GOT3 (cell line): Measurements from ENCODE around the gene PSMB3.
"Not testable (repeated sequence)": the region's sequence is repeated elsewhere in the genome, so short reads cannot be mapped to it uniquely, and the experiment has no call there.

ENCODE experiments used
- DNase-seq: peaks from one replicate; lab custom pipeline; 2025; ENCODE audit warnings: mixed read lengths; lab: John Stamatoyannopoulos, UW

Gene PSMB3

DNA sequence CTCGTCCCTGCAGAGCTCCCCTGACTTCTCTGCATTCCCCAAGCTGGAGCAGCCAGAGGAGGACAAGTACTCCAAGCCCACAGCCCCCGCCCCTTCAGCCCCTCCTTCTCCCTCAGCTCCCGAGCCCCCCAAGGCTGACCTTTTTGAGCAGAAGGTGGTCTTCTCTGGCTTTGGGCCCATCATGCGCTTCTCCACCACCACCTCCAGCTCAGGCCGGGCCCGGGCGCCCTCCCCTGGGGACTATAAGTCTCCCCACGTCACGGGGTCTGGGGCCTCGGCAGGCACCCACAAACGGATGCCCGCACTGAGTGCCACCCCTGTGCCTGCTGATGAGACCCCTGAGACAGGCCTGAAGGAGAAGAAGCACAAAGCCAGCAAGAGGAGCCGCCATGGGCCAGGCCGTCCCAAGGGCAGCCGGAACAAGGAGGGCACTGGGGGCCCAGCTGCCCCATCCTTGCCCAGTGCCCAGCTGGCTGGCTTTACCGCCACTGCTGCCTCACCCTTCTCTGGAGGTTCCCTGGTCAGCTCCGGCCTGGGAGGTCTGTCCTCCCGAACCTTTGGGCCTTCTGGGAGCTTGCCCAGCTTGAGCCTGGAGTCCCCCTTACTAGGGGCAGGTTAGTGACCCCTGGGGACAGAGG lies 36.1 kb upstream of the PSMB3 start:
- DNase-seq = no peak

DNA sequence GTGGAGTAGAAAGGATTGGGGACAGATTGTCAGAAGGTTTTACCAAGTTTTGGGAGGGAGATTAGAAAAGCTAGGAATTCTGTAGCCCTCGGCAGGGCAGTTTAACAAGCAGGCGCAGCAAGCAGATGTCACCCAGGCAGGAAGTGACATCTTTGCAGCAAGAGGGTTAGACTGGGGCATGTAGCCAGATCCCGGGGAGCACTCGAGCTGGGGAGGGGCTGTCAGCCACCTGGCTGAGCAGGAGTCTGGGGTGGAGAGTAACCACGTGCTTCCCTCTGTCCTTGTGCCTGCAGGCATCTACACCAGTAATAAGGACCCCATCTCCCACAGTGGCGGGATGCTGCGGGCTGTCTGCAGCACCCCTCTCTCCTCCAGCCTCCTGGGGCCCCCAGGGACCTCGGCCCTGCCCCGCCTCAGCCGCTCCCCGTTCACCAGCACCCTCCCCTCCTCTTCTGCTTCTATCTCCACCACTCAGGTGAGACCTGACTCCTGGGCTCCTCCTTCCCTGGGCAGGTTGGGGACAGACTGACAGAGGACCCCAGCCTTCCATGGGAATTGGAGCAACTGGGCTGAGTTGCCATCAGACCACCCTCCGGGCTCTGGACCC lies 35.3 kb upstream of the PSMB3 start:
- no peak for DNase-seq

DNA sequence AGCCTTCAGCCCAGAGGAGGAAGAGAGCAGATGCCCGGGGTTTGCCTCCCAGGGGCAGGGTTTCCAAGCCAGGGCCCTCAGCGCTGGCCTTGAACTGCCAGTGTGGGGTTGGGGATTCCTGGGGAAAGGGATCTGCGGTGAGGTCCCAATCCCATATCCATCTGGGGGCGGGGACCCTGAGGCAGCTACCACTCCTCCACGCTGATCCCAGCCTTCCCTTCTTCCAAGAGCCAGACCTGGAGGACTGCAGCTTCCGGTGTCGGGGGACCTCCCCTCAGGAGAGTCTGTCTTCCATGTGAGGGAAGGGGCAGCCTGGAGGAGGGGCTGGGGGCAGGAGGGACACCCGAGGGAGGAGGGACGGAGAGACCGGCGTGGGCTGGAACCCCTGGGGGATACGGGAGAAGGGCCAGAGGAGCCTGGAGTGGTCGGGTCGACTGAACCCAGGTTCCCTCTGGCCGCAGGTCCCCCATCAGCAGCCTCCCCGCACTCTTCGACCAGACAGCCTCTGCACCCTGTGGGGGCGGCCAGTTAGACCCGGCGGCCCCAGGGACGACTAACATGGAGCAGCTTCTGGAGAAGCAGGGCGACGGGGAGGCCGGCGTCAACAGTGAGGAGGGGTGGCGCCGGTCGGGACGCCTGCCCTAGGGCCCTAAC lies 33.1 kb upstream of the PSMB3 start:
- DNase-seq = no peak

DNA sequence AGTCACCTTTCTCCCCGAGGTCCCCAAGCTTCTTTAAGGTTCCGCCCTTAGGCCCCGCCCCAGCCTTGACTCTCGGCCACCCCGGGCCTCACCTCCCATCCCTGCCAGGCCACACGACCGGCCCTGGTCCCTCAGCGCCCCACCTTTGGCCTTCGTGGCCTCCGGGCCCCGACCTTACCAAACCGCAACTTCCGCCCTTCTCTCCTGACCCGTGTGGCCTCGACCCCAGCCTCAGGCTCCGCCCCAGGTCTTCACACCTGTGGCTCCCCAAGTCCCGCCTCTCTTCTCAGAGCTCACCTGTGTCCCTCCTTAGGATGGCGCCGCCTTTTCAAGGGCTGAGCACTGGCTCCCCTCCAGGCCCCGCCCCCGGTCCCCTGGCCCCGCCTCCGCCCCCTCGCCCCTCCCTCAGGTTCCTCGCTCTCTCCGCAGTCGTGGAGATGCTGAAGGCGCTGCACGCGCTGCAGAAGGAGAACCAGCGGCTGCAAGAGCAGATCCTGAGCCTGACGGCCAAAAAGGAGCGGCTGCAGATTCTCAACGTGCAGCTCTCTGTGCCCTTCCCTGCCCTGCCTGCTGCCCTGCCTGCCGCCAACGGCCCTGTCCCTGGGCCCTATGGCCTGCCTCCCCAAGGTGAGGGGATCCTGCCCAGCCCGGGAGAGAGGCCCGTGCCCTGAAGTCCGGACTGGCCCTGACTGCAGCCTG lies 32.4 kb upstream of the PSMB3 start:
- no peak for DNase-seq

DNA sequence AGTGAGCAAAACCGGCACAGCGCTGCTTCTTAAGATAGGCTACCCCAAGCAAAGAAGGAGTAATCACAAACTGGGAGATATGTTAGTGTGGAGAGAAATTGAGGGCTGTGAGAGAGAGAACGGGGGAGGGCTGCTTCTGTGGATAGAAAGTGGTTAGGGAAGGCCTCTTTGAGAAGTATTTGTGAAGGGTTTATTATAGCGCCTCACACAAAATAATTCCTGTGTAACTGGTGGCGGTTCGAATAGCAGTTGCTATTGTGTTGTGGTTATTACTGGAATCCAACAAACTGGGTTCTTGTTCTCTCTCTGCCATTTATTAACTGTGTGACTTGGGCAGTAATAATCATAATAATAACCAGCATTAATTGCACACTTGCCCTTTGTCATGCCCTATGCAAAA lies 31.6 kb upstream of the PSMB3 start:
- DNase-seq = no peak

DNA sequence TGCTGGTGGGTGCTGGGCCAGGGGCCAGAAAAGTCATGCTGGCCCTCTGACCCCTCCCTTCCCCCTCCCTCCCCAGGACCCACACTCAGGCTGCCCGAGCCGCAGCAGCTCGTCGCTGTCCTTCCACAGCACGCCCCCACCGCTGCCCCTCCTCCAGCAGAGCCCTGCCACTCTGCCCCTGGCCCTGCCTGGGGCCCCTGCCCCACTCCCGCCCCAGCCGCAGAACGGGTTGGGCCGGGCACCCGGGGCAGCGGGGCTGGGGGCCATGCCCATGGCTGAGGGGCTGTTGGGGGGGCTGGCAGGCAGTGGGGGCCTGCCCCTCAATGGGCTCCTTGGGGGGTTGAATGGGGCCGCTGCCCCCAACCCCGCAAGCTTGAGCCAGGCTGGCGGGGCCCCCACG lies 30.7 kb upstream of the PSMB3 start:
- no peak for DNase-seq

DNA sequence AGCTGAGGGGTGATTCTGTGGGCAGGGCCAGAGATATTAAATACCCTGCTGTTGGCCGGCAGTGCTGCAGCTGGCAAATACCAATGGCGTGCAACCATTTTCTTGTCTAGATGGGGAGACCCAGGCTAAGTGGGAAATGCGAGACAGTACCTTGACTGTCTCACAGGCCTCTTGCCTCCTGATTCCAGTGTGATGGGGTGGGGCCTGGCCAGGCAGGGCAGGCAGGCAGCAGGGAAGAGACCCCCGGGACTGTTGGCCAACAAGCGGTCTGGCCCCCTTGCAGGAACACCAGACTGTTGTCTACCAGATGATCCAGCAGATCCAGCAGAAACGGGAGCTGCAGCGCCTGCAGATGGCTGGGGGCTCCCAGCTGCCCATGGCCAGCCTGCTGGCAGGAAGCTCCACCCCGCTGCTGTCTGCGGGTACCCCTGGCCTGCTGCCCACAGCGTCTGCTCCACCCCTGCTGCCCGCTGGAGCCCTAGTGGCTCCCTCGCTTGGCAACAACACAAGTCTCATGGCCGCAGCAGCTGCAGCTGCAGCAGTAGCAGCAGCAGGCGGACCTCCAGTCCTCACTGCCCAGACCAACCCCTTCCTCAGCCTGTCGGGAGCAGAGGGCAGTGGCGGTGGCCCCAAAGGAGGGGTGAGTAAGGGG lies 28.1 kb upstream of the PSMB3 start:
- no peak for DNase-seq

DNA sequence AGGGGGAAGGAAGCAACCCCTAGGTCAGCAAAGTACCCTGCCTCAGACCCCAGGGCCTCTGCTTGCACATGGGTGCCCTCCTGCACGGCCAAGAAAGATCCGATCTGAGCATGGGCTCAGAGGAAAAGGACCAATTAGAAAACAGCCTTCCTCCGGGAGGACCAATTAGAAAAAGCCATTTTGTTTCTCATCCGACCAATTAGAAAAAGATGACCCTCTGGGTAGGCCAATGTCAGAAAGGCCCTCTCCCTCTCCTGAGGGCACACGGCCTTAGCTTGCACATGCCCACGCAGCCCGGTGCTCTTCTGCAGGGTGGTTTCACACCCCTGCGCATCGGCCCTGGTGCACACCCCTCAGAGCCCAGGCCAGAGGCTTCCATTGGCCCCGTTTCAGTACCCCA lies 27.5 kb upstream of the PSMB3 start:
- no peak for DNase-seq

DNA sequence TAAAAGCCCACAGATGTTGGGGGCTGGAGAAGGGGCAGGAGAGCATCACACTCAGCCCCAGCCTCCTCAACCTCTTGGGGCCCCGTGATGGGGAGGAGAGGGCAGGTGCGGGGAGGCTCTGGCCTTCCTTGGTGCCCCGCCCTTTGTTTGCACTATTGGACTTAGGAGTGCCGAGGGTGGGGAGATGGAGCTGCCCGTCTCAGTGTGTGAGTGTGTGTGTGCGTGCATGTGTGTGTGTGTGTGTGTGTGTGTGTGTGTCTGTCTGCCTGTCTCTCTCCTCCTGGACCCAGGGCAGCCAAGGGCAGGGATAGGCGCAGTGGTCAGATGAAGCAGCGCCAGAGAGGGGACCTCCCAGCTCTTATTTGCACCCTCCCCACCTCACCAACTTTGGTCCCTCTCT lies 26.4 kb upstream of the PSMB3 start:
- DNase-seq = not testable (repeated sequence)

DNA sequence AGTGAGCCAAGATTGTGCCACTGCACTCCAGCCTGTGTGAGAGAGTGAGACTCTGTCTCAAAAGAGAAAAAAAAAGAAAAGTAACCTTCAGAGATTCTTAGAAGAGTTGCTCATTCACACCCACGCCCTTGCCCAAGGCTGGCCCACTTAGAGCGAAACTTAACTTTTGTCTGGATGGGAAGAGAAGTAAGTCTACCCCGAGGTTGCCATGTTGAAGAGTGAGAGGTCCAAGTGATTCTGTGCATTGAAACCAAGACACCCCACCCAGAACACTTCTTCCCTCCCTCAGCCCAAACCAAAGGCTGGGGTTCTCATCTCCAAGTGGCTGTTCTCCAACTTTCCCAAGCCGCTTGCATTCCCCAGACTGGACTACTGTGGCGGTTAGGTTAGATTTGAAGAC lies 24.8 kb upstream of the PSMB3 start:
- no peak for DNase-seq

DNA sequence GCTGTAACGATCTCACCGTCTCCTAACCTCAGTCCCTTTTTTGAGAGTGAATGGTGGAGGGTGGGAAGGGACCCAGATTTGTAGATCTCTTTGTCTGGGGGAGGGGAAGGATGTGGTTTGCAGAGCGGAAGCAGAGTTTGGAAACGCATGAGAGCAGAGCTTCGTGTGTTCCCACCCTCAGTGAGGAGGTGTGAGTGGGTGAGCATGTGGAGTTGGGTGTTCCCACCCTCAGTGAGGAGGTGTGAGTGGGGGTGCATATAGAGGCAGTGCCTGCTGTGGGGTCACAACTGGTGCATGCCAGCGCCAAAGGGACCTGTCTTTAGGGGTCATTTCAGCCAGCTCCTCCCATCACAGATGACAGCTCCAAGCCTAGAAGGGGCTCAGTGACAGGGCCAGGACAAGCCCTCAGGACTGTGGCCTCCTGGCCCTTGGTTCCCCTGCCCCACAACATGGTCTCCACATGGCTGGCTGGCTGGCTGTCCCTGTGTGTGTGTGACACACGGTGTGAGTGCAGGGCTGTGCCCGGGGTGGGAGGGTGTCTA lies 24.2 kb upstream of the PSMB3 start:
- DNase-seq = no peak

DNA sequence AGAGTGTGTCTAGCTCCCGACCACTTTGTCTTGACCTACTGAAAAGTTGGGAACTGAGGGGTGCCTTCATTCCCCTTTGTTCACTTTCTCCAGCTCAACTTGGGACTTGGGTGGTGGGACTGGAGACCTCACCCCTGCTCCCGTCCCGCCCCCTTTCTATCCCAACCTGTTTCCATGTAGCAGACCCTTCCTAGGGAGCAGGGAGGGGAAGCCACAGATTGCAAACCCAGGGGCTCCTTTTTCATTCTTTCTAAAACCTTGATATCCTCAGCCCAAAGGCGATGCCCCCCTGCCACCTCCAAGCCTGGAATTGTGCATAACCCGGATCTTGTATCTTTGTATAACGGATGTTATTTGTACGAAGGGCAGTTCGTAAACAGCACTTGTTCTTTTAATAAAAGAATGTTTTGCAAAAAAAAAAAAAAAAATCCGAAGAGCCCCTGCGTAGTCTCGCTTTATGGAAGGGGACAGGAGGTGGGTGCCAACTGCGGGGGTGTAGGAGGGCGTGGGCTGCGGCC lies 23.1 kb upstream of the PSMB3 start:
- no peak for DNase-seq

DNA sequence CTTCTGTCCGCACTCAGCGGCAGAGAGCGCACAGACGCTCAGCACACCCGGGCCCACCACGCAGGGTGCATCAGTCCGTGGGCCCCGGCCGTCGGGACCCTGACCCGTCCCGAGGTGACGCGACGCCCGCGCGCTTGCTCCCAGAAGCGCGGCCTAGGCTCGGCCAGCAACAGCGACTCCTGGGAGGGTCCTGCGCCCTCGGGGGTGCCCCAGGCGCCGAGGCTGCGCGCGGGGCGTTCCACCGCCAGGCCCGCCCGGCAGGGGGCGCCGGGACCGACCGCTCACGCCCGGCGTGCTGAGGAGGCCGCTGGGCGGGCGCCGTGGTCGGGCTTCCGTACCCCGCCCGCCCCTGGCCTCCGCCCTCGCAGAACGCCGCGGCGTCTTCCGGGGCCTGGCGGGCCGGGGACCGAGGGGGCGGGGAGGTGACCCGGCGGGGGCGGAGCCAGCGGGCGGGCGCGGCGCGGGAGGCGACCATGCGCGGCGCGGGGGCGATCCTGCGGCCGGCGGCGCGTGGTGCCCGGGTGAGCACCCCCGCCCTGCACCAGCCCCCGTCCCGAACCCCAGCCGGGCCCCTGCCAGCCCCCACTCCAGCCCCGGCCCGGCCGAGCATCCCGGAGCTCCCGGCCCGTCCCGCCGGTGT lies 22.5 kb upstream of the PSMB3 start, which contains the start of gene CISD3:
TSS of gene CISD3 (plus strand) at position 456 of the 640 bp plus-strand sequence. CDS start at position 474, 18 bp downstream.
- peak; percentile 59 for DNase-seq

DNA sequence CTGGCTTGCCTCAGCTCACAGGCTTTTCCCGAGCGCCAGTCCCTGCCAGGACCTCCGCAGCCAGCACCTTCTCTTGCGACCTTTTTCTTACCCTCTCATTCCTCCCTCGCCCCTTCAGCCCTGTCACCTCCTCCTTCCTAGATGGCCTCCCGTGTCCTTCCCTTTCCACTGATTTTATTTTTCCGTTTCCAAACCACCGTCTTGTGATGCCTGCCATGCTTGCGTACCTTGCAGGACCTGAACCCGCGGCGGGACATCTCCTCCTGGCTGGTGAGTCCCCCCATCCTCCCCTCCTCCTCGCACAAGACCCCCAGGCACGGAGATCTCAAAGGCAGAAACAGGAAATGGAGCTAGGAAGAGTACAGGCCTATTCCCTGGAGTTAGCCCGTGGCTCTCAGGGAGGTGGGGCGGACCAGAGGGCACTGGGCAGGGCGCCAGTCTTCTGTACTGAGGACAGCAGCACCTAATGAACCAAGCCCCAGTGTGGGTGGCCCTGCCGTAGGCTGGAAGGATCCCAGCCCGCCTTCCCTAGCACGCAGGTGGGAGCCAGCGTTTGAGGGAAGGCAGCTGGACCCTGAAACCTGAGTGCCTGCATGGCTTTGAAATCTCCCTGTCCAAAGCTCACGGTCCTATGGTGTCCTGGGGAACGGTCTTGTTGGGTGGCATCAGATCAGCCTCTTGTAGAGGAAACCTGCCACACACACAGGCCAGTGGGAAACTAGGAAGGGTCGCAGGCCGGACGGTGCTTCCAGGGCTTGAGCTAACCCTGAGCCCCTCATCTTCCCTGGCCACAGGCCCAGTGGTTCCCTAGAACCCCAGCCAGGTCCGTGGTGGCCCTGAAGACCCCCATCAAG lies 21.8 kb upstream of the PSMB3 start:
- no peak for DNase-seq

DNA sequence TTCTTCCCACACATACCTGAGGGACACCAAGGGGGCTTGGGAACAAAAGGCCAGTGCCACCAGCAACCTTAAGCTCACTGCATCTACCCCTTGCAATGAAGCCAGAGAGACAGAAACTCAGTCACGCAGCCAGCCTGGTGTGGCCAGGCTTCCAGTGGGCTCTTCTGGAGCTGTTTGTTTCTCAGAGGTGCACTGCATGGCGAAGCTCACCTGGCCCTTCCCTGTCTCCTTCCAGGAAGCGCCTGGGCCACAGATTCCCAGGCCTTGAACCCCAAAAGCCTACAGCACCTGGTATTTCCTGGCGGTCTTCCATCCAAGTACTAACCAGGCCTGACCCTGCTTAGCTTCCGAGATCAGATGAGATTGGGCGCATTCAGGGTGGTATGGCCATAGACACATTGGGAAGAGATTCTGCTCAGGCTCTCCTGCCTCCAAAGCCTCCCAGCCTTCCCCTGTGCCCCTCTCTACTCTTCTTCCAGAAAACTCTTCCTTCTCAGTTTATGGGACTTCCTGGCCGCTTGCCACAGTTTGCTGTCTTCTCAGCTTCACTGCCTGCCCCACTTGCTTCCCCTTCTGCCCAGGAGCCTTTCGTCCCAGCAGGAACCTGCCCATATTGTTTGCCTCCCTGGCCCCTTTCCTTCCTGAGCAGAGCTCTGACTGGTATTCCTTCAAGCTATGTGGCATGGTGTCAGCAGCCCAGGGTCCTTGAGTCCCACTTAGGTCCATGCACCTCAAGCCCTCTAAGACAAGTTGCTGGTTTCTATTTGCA lies 20.8 kb upstream of the PSMB3 start:
- DNase-seq = no peak

DNA sequence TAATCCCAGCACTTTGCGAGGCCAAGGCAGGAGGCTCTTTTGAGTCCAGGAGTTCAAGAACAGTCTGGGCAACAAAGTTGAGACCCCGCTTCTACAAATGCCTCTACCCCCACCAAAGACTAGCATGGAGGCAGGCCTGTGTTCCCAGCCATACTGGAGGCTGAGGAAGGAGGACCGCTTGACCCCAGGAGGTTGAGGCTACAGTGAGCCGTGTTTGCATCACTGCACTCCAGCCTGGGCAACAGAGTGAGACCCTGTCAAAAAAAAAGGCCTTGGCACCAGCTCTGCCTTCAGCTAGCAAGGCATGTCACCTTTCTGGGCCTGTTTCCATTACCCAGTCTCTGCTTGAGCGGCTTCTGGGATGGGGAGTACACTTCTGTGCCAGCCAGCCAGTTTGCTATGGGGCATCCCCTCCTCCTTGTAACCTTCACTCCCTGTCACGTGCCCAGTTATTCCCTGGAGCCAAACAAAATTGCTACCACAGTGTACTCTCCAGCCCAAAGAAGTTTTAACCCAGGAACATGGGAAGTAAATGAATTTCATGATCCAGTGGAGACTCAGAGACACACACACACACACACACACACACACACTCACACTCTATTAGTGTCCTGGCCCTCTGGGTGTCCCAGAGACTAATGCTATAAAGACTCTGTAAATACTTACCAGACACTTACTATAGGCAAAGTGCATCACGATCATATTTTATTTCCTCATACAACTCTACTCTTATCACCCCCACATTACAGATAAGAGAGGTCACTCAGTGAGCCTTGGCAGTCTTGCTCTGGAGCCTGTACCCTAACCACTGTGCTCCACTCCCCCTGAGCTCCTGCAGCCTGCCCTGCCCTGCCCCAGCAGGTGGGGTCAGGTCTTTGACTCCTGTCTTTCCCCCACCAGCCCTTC lies 19.9 kb upstream of the PSMB3 start:
- no peak for DNase-seq

DNA sequence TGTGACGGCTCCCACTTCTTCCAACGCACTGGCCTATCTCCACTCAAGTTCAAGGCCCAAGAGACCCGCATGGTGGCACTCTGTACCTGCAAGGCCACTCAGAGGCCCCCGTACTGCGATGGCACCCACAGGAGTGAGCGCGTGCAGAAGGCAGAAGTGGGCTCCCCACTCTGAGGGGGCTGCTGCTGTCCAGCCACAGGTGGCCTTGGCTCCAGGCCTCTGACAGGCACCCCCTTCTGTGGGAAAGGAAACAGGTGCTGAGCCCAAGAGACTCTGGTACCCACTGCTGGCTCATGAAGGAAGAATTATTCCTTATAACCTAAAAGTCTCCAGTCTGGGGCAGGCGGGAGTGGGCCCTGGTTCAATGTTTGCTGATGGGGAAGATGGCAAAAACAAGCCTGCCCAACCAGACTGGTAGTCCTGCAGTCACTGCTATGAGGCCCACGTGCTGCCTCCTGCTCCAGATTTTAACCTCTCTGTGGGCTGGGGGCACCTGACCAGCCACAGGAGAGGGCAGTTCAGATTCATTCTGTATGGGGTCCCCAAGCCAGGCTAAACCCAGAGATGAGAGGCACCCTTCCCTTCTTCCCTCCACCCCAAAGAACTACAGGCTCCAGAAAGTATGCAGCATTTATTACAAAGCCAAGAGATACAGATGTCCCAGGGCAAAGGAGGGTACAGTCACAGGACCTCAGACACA lies 19.1 kb upstream of the PSMB3 start:
- DNase-seq = no peak
